GM13977 (cell line): ENCODE data around the gene HOXA11.

Source experiments
- DNase-seq: peaks from one replicate; pipeline ENCODE4 v3.0.0; 2012; ENCODE audit warnings: low spot score
- in situ Hi-C: fragments of 300-500 bp; cut with MboI; formaldehyde crosslinking; loops from one replicate; pipeline ENCODE4 v1.12.0; 2022; ENCODE audit warnings: low sequenced_read_pairs, low pct_unique_long_range_greater_than_20kb, mixed read lengths, inconsistent platforms; ENCODE audit not compliant: unreplicated experiment
- TF ChIP-seq, protein P1 (sequence below): IDR thresholded peaks from 2 replicates; pipeline ENCODE4 v1.5.1; 2012; ENCODE audit warnings: mild to moderate bottlenecking, control low read depth; ENCODE audit not compliant: insufficient read depth; ENCODE audit errors: extremely low read depth, missing control alignments

The HOXA11 gene

GRCh38 chr7:27185013-27185853 is at the start of gene HOXA11:
Gene HOXA11 (minus strand): TSS chr7:27185232. CDS start chr7:27185144, 88 bp downstream.
- no peak for DNase-seq

DNA sequence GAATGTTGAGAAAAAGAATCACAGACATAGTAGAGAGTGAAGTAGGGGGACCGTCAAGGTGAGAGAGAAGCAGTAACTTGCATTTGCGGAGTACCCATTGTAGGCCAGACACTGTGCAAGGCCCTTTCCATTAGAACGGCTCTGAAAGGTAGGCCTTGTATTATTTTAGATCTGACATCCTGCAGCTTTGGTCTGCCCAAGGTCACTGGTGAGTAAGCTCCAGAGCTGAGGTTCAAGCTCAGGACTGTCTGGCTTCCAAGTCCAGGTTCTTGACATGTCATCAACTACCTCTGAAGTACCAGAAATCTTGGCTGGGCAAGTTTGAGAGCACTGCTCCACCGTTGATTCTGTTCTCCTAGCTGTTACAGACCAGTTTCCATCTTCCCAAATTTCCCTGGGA is 44.4 kb upstream of the HOXA11 start:
- DNase-seq, result no peak

More at GRCh38 chr7:27185013-27185853, at the start of gene HOXA11:
- TF ChIP-seq, protein P1, sequence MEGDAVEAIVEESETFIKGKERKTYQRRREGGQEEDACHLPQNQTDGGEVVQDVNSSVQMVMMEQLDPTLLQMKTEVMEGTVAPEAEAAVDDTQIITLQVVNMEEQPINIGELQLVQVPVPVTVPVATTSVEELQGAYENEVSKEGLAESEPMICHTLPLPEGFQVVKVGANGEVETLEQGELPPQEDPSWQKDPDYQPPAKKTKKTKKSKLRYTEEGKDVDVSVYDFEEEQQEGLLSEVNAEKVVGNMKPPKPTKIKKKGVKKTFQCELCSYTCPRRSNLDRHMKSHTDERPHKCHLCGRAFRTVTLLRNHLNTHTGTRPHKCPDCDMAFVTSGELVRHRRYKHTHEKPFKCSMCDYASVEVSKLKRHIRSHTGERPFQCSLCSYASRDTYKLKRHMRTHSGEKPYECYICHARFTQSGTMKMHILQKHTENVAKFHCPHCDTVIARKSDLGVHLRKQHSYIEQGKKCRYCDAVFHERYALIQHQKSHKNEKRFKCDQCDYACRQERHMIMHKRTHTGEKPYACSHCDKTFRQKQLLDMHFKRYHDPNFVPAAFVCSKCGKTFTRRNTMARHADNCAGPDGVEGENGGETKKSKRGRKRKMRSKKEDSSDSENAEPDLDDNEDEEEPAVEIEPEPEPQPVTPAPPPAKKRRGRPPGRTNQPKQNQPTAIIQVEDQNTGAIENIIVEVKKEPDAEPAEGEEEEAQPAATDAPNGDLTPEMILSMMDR, result no peak
- in situ Hi-C loops, result no loop called here

DNA sequence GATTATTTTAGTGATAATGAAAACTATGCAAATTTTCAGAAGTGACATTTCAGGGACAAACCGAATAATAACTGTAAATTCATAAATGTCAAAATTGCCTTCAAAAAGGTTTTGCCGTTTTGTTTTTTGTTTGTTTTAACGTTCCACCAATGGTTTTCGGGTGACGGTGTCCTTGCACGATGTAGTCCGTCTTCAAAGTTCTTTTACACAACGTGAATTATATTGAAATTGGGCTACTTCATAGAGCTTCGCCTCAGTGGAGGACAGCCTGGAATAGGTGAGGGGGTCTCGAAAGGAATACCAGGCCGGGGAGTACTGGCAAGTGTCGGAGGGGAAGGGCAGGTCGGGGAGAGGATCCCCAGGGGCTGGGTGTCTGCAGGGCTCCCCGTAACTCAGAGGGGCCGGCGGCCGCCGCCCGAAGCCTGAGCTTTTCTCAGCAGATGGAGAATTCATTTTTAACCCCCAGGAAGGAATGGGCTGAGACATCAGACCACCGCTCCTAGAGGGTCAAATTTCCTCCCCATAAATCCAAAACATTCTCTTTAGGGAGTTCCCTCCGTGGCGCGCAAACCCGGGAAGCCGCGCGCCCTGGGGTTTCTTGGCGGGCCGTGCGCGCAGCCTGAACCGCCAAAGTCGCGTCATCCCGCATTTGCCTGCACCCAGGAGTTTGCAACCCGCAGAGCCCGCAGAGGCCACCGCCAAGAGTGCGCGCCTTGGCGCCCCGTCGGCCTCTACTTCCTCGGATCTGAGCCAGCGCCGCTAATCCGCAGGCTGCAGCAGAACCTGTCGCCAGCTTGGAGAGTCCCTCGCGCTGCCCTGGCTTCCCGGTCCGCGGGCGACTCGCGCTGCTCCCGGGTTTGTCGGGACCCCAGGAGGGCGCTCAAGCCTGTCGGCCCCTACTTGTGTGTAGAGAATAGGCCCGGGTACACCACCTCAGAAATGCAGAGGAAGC is 40.2 kb upstream of the HOXA11 start:
- in situ Hi-C loops, result no loop called here
- DNase-seq, result no peak
- TF ChIP-seq, protein P1, result no peak

More for the DNA sequence above, 44.4 kb upstream of the HOXA11 start:
- in situ Hi-C loops, result no loop called here
- TF ChIP-seq, protein P1, result no peak

DNA sequence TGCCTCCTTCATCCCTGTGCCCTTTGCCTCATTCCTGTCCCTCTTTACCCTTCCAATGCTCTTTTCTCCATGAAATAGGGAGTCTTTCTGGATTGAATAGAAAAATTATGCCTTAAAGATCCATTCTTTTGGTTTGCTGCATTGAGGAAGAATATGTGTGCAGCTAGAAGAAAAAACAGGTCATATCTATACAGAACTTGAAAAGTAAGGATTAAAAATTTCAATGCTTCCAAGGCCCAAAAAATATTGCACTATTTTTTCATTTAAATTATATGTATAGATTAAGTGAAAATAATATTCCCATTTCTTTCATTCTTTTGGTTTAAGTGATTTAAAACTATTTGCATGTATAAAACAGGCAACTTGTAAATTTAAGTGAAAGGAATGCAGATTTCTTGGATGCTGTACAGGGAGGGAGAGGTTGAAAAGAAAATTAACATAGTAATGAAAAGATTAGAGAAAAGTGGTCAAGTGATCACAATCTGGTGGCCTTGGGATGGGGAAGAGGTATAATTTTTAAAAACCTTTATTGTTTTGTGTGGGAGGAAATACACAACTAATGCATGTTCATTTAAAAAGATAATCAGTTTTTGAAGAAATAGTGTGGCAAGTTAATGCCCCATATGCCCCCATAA is 39.0 kb upstream of the HOXA11 start:
- TF ChIP-seq, protein P1, result no peak
- in situ Hi-C loops, result no loop called here
- no peak for DNase-seq

- in situ Hi-C loops, result no loop called here
- DNase-seq, result no peak
- TF ChIP-seq, protein P1, result no peak
These were observed 36.3 kb upstream of the HOXA11 start for GRCh38 chr7:27221201-27221797.
